ENCODE measurements around the gene RBM4. TPM values are rescaled to one million over a fixed set of nuclear protein-coding genes. Genes with fewer than 3 reads are reported as not detected.

Gene RBM4
- total and polyA plus RNA-seq, 2 of the 13 experiments (the other 11 are each of a cell fraction or from before 2014, with no cell fraction given), result 126 to 136 TPM

GRCh38 chr11:66685276-66686099 lies 47.0 kb downstream of the RBM4 start:
- Histone ChIP-seq H3K27me3 (ENCODE audit: control insufficient read depth in 1 of 2, insufficient read depth in 2 of 2, low read length in 2 of 2) (no peaks in the 10 kb centered on the region; a peak in 1 of 5 replicates), H3K9ac (ENCODE audit: insufficient read depth, low read depth, low read length) (no peak overlapping the region), H3K9me3 (ENCODE audit: low read length) (no peaks in the 10 kb centered on the region), H3K27ac (ENCODE audit: extremely low read length, insufficient read depth, low read length) (no peak overlapping the region), H4K20me1 (ENCODE audit: insufficient read depth, low read length) (no peaks in the 10 kb centered on the region), H3K4me3 (replicated peaks in 1 of 3; ENCODE audit: insufficient read depth in 1 of 3, low read depth in 2 of 3, low read length in 3 of 3) (no peak overlapping the region), H3K4me1 (ENCODE audit: insufficient read depth, low read length) (no peaks in the 10 kb centered on the region), H3K79me2 (ENCODE audit: insufficient read depth, low read length) (no peaks in the 10 kb centered on the region), H2AFZ (ENCODE audit: low read length) (no peak overlapping the region), H3K36me3 (replicated peaks in 1 of 2; ENCODE audit: control insufficient read depth in 1 of 2, insufficient read depth in 2 of 2, low read length in 2 of 2) (no peaks in the 10 kb centered on the region), H3K4me2 (ENCODE audit: low read depth, low read length) (no peak overlapping the region)
- TF ChIP-seq E2F5 (CRISPR knock-in tag; conservative IDR thresholded peaks at IDR 0.05) (no peak), ZNF256 (CRISPR knock-in tag; conservative IDR thresholded peaks at IDR 0.05) (no peak), ZNF260 (CRISPR knock-in tag; IDR thresholded peaks at IDR 0.05; ENCODE audit: borderline replicate concordance, low read depth) (no peak), SIX1 (CRISPR knock-in tag; IDR thresholded peaks at IDR 0.05; ENCODE audit: borderline replicate concordance) (no peak), KLF11 (CRISPR knock-in tag; IDR thresholded peaks at IDR 0.05) (no peak), ZNF276 (CRISPR knock-in tag; IDR thresholded peaks at IDR 0.05; ENCODE audit: low read depth) (no peak), TBL1XR1 (IDR thresholded peaks at IDR 0.05; ENCODE audit: borderline replicate concordance, low read length, partially characterized antibody) (no peak)
- TF ChIP-seq, protein P1, sequence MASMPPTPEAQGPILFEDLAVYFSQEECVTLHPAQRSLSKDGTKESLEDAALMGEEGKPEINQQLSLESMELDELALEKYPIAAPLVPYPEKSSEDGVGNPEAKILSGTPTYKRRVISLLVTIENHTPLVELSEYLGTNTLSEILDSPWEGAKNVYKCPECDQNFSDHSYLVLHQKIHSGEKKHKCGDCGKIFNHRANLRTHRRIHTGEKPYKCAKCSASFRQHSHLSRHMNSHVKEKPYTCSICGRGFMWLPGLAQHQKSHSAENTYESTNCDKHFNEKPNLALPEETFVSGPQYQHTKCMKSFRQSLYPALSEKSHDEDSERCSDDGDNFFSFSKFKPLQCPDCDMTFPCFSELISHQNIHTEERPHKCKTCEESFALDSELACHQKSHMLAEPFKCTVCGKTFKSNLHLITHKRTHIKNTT (CRISPR knock-in tag; IDR thresholded peaks at IDR 0.05), result no peak
- TF ChIP-seq, protein P2, sequence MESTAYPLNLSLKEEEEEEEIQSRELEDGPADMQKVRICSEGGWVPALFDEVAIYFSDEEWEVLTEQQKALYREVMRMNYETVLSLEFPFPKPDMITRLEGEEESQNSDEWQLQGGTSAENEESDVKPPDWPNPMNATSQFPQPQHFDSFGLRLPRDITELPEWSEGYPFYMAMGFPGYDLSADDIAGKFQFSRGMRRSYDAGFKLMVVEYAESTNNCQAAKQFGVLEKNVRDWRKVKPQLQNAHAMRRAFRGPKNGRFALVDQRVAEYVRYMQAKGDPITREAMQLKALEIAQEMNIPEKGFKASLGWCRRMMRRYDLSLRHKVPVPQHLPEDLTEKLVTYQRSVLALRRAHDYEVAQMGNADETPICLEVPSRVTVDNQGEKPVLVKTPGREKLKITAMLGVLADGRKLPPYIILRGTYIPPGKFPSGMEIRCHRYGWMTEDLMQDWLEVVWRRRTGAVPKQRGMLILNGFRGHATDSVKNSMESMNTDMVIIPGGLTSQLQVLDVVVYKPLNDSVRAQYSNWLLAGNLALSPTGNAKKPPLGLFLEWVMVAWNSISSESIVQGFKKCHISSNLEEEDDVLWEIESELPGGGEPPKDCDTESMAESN (CRISPR knock-in tag; conservative IDR thresholded peaks at IDR 0.05), result no peak
- POLR2A ChIA-PET, result no interaction called here
- ATAC-seq (no peak), FAIRE-seq (no peak), DNase-seq (ENCODE audit: low spot score) (no peak)
- BruUV-seq (replicated peaks), result no TSS peak
- in situ Hi-C loops (cut with HindIII; ENCODE audit: extremely low pct_ligation_motif_present, low pct_unique_long_range_greater_than_20kb) (no loop called here), intact Hi-C loops (cut with micrococcal nuclease; ENCODE audit: unreplicated experiment) (no loop called here)
- CTCF ChIA-PET (ENCODE audit: low intra/inter-chr PET ratio, low total read pairs), result no interaction called here
- 89% methylated on average over 23 of the region's 27 CpGs for WGBS (ENCODE audit: low lambda C conversion rate)

Measured in HepG2 (cell line).